ENCODE data around the gene PDGFB.
A peak's percentile ranks its signal among the peaks of the same experiment; 100 is the strongest.

Gene PDGFB

DNA sequence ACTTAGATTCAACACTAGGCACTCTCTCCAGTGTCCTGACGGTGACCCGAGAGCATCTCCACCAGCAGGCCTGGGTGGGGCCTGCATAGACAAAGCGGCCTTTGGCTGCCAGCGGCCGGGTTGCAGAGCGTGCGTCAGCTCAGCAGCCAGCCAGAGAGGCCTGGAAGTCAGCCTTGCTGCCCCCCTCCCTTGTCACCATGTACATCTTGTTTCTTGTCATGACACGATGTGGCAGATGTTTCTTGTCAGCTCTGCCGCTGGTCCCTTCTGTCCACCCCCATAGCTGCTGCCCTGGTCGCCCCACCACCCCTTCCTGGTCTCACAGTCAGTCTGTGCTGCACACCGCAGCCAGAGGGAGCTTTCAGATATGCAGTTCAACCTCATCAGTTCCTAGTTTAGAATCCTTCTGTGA is 59.2 kb downstream of the PDGFB start:
- TF ChIP-seq, protein P1, sequence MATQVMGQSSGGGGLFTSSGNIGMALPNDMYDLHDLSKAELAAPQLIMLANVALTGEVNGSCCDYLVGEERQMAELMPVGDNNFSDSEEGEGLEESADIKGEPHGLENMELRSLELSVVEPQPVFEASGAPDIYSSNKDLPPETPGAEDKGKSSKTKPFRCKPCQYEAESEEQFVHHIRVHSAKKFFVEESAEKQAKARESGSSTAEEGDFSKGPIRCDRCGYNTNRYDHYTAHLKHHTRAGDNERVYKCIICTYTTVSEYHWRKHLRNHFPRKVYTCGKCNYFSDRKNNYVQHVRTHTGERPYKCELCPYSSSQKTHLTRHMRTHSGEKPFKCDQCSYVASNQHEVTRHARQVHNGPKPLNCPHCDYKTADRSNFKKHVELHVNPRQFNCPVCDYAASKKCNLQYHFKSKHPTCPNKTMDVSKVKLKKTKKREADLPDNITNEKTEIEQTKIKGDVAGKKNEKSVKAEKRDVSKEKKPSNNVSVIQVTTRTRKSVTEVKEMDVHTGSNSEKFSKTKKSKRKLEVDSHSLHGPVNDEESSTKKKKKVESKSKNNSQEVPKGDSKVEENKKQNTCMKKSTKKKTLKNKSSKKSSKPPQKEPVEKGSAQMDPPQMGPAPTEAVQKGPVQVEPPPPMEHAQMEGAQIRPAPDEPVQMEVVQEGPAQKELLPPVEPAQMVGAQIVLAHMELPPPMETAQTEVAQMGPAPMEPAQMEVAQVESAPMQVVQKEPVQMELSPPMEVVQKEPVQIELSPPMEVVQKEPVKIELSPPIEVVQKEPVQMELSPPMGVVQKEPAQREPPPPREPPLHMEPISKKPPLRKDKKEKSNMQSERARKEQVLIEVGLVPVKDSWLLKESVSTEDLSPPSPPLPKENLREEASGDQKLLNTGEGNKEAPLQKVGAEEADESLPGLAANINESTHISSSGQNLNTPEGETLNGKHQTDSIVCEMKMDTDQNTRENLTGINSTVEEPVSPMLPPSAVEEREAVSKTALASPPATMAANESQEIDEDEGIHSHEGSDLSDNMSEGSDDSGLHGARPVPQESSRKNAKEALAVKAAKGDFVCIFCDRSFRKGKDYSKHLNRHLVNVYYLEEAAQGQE (IDR thresholded peaks at IDR 0.05; ENCODE audit: insufficient read depth in 1 of 2, low read depth in 2 of 2, low read length in 2 of 2): no peak
- TF ChIP-seq POLR2AphosphoS5 (IDR thresholded peaks at IDR 0.05; ENCODE audit: low read depth, low read length) (no peak), FOXP2 (optimal IDR thresholded peaks at IDR 0.05; ENCODE audit: borderline replicate concordance, extremely low read depth, extremely low read length, insufficient read depth) (no peak), TAF1 (IDR thresholded peaks at IDR 0.05; ENCODE audit: borderline replicate concordance, insufficient read depth, low read length) (no peak)

DNA sequence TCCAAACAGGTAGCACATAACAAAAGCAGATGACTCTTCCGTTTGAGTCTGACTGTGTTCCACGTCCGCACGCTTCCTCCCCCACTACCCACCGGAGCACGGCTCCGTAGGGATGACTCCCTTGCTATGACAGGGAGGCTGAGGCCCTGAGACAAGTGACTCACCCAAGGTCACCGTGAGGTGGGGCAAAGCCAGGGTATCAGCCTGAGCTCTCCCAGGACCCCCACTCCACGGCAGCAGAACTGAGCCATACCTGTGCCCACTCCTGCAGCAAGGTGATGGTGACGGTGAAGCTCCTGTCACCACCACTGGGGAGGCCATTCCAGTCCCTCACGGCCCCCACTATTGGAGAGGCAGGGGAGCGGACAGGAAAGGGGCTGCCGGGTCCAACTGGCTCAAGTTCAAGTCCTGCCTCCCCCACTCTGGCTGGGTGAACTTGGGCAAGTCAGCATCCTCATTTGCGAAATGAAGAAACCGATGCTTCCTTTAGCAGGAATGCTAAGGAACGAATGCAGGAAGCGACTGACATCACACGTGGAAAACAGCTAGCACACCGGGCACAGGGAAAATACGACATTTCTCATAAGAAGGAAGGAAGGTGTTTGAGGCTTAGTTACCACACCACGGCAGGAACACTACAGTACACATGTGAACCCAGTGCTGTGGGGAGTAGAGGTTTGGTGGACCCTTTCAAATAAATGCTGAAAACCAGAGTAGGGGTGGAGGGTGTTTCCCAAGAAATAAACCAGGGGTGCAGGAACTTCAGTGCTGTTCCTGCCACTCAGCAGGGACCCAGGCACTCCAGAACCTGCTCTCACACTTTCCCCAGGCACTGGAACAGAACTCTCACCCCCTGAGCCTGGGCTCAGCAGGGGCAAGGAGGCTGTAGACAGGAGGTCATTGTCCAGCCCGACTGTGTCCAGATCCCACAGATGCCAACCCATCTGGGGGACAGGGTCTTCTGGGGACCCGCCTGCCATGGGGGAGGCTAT is 59.9 kb downstream of the PDGFB start:
- peak; percentile 61 for TF ChIP-seq FOXP2 (optimal IDR thresholded peaks at IDR 0.05; ENCODE audit: borderline replicate concordance, extremely low read depth, extremely low read length, insufficient read depth)
- TF ChIP-seq, protein P1 (IDR thresholded peaks at IDR 0.05; ENCODE audit: insufficient read depth in 1 of 2, low read depth in 2 of 2, low read length in 2 of 2): no peak

DNA sequence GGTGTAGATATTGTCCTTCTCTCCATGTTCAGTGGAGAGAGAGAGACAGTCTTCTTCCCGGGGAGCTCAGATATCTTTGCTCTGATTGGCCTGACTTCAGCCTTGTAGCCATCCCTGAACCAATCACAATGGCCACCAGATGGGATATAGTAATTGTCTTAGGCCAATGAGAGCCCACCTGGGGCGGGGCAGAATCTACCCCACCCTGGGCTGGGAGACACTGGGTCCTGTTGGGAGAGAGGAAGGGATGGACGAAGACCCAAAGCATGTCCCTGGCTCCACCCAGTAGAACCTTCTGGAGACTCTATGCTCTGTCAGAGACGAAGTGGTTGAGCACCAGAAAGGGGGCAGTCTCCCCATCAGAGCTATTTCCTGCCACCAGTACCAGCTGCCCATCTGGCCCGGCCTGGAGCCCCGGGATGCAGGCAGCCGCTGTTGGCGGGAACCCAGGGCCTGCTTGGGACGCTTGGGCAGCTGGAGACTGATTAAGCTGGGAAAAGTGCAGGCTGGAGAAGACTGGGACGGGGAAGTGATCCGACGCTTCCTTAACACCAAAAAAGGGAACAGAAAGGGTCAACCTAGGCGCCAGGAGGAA is 60.7 kb downstream of the PDGFB start:
- TF ChIP-seq POLR2AphosphoS5 (IDR thresholded peaks at IDR 0.05; ENCODE audit: low read depth, low read length) (no peak), FOXP2 (optimal IDR thresholded peaks at IDR 0.05; ENCODE audit: borderline replicate concordance, extremely low read depth, extremely low read length, insufficient read depth) (no peak), SIN3A (IDR thresholded peaks at IDR 0.05; ENCODE audit: borderline replicate concordance, insufficient read depth, low read length) (no peak), TAF1 (IDR thresholded peaks at IDR 0.05; ENCODE audit: borderline replicate concordance, insufficient read depth, low read length) (no peak)
- TF ChIP-seq, protein P1 (IDR thresholded peaks at IDR 0.05; ENCODE audit: insufficient read depth in 1 of 2, low read depth in 2 of 2, low read length in 2 of 2): no peak

DNA sequence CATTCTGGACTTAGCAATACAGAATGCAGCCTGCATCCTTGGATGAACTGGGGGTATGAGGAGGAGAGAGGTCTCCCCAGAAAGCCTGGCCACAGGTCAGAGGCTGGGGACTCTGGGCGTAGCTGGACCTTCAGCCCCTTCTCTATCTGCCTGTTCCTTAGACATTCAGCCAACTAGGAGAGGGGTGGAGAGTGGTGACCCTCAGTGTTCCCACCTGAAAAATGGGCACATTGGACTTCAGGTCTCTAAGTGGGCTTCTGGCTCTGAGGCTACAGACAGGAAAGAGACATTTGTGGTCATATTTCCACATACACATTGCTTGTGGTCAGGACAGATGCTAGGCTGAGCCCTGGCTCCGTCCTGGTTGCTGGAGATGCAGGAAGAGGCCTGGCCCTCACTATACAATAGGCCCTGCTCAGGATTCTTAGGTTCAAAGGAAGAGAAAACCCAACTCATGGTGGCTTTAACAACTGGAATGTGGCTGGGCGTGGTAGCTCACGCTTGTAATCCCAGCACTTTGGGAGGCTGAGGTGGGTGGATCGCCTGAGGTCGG is 62.2 kb downstream of the PDGFB start:
- TF ChIP-seq, protein P1 (IDR thresholded peaks at IDR 0.05; ENCODE audit: insufficient read depth in 1 of 2, low read depth in 2 of 2, low read length in 2 of 2): no peak
- TF ChIP-seq POLR2AphosphoS5 (IDR thresholded peaks at IDR 0.05; ENCODE audit: low read depth, low read length) (no peak), FOXP2 (optimal IDR thresholded peaks at IDR 0.05; ENCODE audit: borderline replicate concordance, extremely low read depth, extremely low read length, insufficient read depth) (no peak), SIN3A (IDR thresholded peaks at IDR 0.05; ENCODE audit: borderline replicate concordance, insufficient read depth, low read length) (no peak), TAF1 (IDR thresholded peaks at IDR 0.05; ENCODE audit: borderline replicate concordance, insufficient read depth, low read length) (no peak)
